Parathyroid adenoma (tissue), 2 donors: ENCODE measurements around the gene TMTC2.

Source experiments
- H2AFZ ChIP-seq: fragments of 300-600 bp; sonication (generic); one replicate; pipeline ENCODE4 v1.7.0; 2017; ENCODE audit warnings: antibody characterized with exemption, mild to moderate bottlenecking
- H3K27ac ChIP-seq: fragments of 300-600 bp; sonication (generic); one replicate; pipeline ENCODE4 v1.7.0; 2017
- H3K27me3 ChIP-seq: fragments of 300-600 bp; sonication (generic); one replicate; pipeline ENCODE4 v1.7.0; 2017; ENCODE audit warnings: low read length; ENCODE audit not compliant: control insufficient read depth, insufficient read depth
- H3K36me3 ChIP-seq: fragments of 300-600 bp; sonication (generic); one replicate; pipeline ENCODE4 v1.7.0; 2017; ENCODE audit warnings: low read length; ENCODE audit not compliant: control insufficient read depth, insufficient read depth
- H3K4me1 ChIP-seq: fragments of 300-600 bp; sonication (generic); one replicate; pipeline ENCODE4 v1.7.0; 2017; ENCODE audit warnings: control low read depth
- H3K4me2 ChIP-seq: fragments of 300-600 bp; sonication (generic); one replicate; pipeline ENCODE4 v1.7.0; 2017; ENCODE audit warnings: low read length
- H3K4me3 ChIP-seq: fragments of 300-600 bp; sonication (generic); one replicate; pipeline ENCODE4 v1.7.0; 2017; ENCODE audit warnings: low read depth, low read length
- H3K79me2 ChIP-seq: fragments of 300-600 bp; sonication (generic); one replicate; pipeline ENCODE4 v1.7.0; 2017; ENCODE audit warnings: control low read depth
- H3K9ac ChIP-seq: fragments of 300-600 bp; sonication (generic); one replicate; pipeline ENCODE4 v1.7.0; 2017; ENCODE audit warnings: mild to moderate bottlenecking
- H3K9me3 ChIP-seq: fragments of 300-600 bp; sonication (generic); one replicate; pipeline ENCODE4 v1.7.0; 2017; ENCODE audit warnings: low read length; ENCODE audit not compliant: control insufficient read depth
- CTCF ChIP-seq: fragments of 300-600 bp; sonication (generic); IDR thresholded peaks from one replicate; pipeline ENCODE4 v1.7.0; 2017; ENCODE audit warnings: antibody characterized with exemption, mild to moderate bottlenecking
- donor health status: primary hyperparathyroidism.

The TMTC2 gene

GRCh38 chr12:82858534-82858917, 171.8 kb downstream of the TMTC2 start:
- no peaks in the 10 kb centered on the region for H3K9me3 ChIP-seq
- no peaks in the 10 kb centered on the region for H3K27me3 ChIP-seq
- TF ChIP-seq CTCF: no peak
- no peak overlapping the region for H3K9ac ChIP-seq
- no peaks in the 10 kb centered on the region for H3K79me2 ChIP-seq
- no peak overlapping the region for H3K27ac ChIP-seq
- H3K4me2 ChIP-seq: no peak overlapping the region
- H3K4me1 ChIP-seq: no peaks in the 10 kb centered on the region
- H2AFZ ChIP-seq: no peak overlapping the region
- H3K36me3 ChIP-seq: no peaks in the 10 kb centered on the region
- no peak overlapping the region for H3K4me3 ChIP-seq

- no peak for TF ChIP-seq CTCF
- no peaks in the 10 kb centered on the region for H3K36me3 ChIP-seq
- H3K27ac ChIP-seq: no peak overlapping the region
- no peak overlapping the region for H2AFZ ChIP-seq
- H3K4me1 ChIP-seq: no peaks in the 10 kb centered on the region
- no peak overlapping the region for H3K4me2 ChIP-seq
- no peaks in the 10 kb centered on the region for H3K9me3 ChIP-seq
- H3K9ac ChIP-seq: no peak overlapping the region
- H3K27me3 ChIP-seq: no peaks in the 10 kb centered on the region
- no peaks in the 10 kb centered on the region for H3K79me2 ChIP-seq
- H3K4me3 ChIP-seq: no peak overlapping the region
Measured at GRCh38 chr12:82862069-82862841, 175.5 kb downstream of the TMTC2 start.

- Histone ChIP-seq H2AFZ (no peak overlapping the region), H3K36me3 (no peaks in the 10 kb centered on the region), H3K79me2 (no peaks in the 10 kb centered on the region), H3K4me1 (no peaks in the 10 kb centered on the region), H3K4me2 (no peak overlapping the region), H3K9me3 (no peaks in the 10 kb centered on the region), H3K4me3 (no peak overlapping the region), H3K27me3 (no peaks in the 10 kb centered on the region), H3K27ac (no peak overlapping the region), H3K9ac (no peak overlapping the region)
- no peak for TF ChIP-seq CTCF
Measured at GRCh38 chr12:82862876-82863649, 176.4 kb downstream of the TMTC2 start.

GRCh38 chr12:82866227-82866775, 179.6 kb downstream of the TMTC2 start:
- Histone ChIP-seq H3K4me3 (no peak overlapping the region), H3K4me2 (no peak overlapping the region), H2AFZ (no peak overlapping the region), H3K36me3 (no peaks in the 10 kb centered on the region), H3K9me3 (no peaks in the 10 kb centered on the region), H3K27me3 (no peaks in the 10 kb centered on the region), H3K4me1 (peaks cover 3% of the 10 kb centered on the region), H3K27ac (no peak overlapping the region), H3K9ac (no peak overlapping the region), H3K79me2 (no peaks in the 10 kb centered on the region)
- TF ChIP-seq CTCF: no peak
